Fibroblast of lung (primary cell): ENCODE data around the gene RGS2.

Experiments
- EZH2 ChIP-seq: IDR thresholded peaks from 2 replicates; pipeline ENCODE4 v1.5.1; 2012; ENCODE audit warnings: low read length, control low read depth, mild to moderate bottlenecking; ENCODE audit errors: missing control alignments
- TF ChIP-seq, protein P1 (sequence below), 2 donors: IDR thresholded peaks in 1 of 2; conservative IDR thresholded peaks in 1 of 2; 1 replicate in 1 of 2; 2 replicates in 1 of 2; pipeline ENCODE4 v1.5.1; 2011 to 2012; ENCODE audit warnings: low read length in 2 of 2, control low read depth in 1 of 2, inconsistent platforms in 1 of 2, low read depth in 1 of 2, mild to moderate bottlenecking in 1 of 2

DNA sequence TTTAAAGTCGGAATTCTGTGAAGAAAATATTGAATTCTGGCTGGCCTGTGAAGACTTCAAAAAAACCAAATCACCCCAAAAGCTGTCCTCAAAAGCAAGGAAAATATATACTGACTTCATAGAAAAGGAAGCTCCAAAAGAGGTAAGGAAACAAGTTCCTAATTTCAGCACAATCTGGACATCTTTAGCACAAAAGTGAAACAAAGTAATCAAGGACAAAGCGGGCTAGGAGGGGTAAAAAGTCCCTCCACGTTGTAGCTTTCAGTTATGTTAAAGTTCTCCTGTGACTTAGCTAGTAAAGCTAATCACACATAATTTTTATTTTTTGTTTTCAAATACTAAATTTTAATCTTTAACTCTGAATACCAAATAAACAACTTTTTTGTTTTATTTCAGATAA lies 2.2 kb downstream of the RGS2 start:
- TF ChIP-seq, protein P1, sequence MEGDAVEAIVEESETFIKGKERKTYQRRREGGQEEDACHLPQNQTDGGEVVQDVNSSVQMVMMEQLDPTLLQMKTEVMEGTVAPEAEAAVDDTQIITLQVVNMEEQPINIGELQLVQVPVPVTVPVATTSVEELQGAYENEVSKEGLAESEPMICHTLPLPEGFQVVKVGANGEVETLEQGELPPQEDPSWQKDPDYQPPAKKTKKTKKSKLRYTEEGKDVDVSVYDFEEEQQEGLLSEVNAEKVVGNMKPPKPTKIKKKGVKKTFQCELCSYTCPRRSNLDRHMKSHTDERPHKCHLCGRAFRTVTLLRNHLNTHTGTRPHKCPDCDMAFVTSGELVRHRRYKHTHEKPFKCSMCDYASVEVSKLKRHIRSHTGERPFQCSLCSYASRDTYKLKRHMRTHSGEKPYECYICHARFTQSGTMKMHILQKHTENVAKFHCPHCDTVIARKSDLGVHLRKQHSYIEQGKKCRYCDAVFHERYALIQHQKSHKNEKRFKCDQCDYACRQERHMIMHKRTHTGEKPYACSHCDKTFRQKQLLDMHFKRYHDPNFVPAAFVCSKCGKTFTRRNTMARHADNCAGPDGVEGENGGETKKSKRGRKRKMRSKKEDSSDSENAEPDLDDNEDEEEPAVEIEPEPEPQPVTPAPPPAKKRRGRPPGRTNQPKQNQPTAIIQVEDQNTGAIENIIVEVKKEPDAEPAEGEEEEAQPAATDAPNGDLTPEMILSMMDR (conservative IDR thresholded peaks at IDR 0.05 in 1 of 2, IDR thresholded peaks at IDR 0.05 in 1 of 2; ENCODE audit: low read depth in 1 of 2, low read length in 2 of 2) = no peak
- TF ChIP-seq EZH2 = no peak
